Left lung (tissue), 10 donors: ENCODE data around the gene MAP2K6. TPM values are rescaled to one million over a fixed set of nuclear protein-coding genes. Genes with fewer than 3 reads are reported as not detected.

Source experiments
- ATAC-seq: fragments of 200-7000 bp; cut with Tn5 transposase; one replicate; pipeline ENCODE4 v1.9.1; 2020; ENCODE audit warnings: moderate library complexity
- DNase-seq, 4 donors: peaks; one replicate each; pipeline ENCODE4 v3.0.0-alpha.2; 2013 to 2020
- H3K27ac ChIP-seq, 2 donors: fragments of 200-600 bp; sonication (generic) in 1 of 2; one replicate each; pipeline versions ENCODE4 v1.5.0 to v1.8.0; 2020 to 2021
- H3K27me3 ChIP-seq, 2 donors: fragments of 200-600 bp; sonication (generic) in 1 of 2; one replicate each; pipeline versions ENCODE4 v1.5.0 to v1.8.0; 2020 to 2021
- H3K36me3 ChIP-seq, 2 donors: fragments of 200-600 bp; sonication (generic) in 1 of 2; one replicate each; pipeline versions ENCODE4 v1.5.0 to v1.8.0; 2020 to 2021
- H3K4me1 ChIP-seq, 2 donors: fragments of 200-600 bp; one replicate each; pipeline ENCODE4 v1.8.0; 2021
- H3K4me3 ChIP-seq, 2 donors: fragments of 200-600 bp; sonication (generic) in 1 of 2; one replicate each; pipeline versions ENCODE4 v1.5.0 to v1.8.0; 2020 to 2021; ENCODE audit warnings: mild to moderate bottlenecking in 1 of 2
- H3K9me3 ChIP-seq, 2 donors: fragments of 200-600 bp; sonication (generic) in 1 of 2; one replicate each; pipeline versions ENCODE4 v1.5.0 to v1.8.0; 2020 to 2021
- intact Hi-C, 2 donors: fragments of 100-400 bp; cut with DNase I; formaldehyde crosslinking; loops; one replicate each; pipeline versions ENCODE4 v1.11.2 to v1.14.2; 2022
- polyA plus RNA-seq, 6 donors: library from polyadenylated mRNA; unstranded; fragments of 120-200 nt; gene quantifications; one replicate each; pipeline ENCODE4 v1.2.1, GENCODE V29; 2013; ENCODE audit not compliant: insufficient read length in 6 of 6
- total RNA-seq, 2 donors: library from RNA; stranded (reverse); fragmentation: NEBNext Ultra II Directional; extraction: Animal tissue kit (Norgen Biotek cat#: 25700); gene quantifications; one replicate each; pipeline ENCODE4 v1.2.1, GENCODE V29; 2021
- TF ChIP-seq, protein P1 (sequence below), 2 donors: fragments of 200-600 bp; sonication (generic) in 1 of 2; IDR thresholded peaks; one replicate each; pipeline versions ENCODE4 v1.5.0 to v1.8.0; 2021; ENCODE audit warnings: antibody characterized with exemption in 2 of 2
- donor health status: DM: no; HTN: yes; CAD: no.
- donor health status: DM: no; HTN: no; CAD: no.

MAP2K6 gene
- total and polyA plus RNA-seq, 8 donors: 7.2 to 27.1 (median 21.1) TPM

- Histone ChIP-seq H3K27me3 (no peaks in the 10 kb centered on the region), H3K4me1 (no peaks in the 10 kb centered on the region), H3K9me3 (peaks cover 0 to 16% of the 10 kb centered on the region in 2 donors), H3K4me3 (no peak overlapping the region), H3K27ac (no peak overlapping the region), H3K36me3 (no peaks in the 10 kb centered on the region)
- no peak for DNase-seq
- ATAC-seq: no peak
- TF ChIP-seq, protein P1, sequence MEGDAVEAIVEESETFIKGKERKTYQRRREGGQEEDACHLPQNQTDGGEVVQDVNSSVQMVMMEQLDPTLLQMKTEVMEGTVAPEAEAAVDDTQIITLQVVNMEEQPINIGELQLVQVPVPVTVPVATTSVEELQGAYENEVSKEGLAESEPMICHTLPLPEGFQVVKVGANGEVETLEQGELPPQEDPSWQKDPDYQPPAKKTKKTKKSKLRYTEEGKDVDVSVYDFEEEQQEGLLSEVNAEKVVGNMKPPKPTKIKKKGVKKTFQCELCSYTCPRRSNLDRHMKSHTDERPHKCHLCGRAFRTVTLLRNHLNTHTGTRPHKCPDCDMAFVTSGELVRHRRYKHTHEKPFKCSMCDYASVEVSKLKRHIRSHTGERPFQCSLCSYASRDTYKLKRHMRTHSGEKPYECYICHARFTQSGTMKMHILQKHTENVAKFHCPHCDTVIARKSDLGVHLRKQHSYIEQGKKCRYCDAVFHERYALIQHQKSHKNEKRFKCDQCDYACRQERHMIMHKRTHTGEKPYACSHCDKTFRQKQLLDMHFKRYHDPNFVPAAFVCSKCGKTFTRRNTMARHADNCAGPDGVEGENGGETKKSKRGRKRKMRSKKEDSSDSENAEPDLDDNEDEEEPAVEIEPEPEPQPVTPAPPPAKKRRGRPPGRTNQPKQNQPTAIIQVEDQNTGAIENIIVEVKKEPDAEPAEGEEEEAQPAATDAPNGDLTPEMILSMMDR (IDR thresholded peaks at IDR 0.05): no peak
- intact Hi-C loops: no loop called here
Measured at GRCh38 chr17:69438776-69439175, 24.3 kb downstream of the MAP2K6 start.

- DNase-seq (no peak), ATAC-seq (no peak)
- Histone ChIP-seq H3K27me3 (no peaks in the 10 kb centered on the region), H3K27ac (no peak overlapping the region), H3K4me3 (no peak overlapping the region), H3K4me1 (no peaks in the 10 kb centered on the region), H3K9me3 (peaks cover 0 to 16% of the 10 kb centered on the region in 2 donors), H3K36me3 (no peaks in the 10 kb centered on the region)
- intact Hi-C loops: no loop called here
- TF ChIP-seq, protein P1 (IDR thresholded peaks at IDR 0.05): no peak
Measured at GRCh38 chr17:69441179-69441578, 26.7 kb downstream of the MAP2K6 start.

DNA sequence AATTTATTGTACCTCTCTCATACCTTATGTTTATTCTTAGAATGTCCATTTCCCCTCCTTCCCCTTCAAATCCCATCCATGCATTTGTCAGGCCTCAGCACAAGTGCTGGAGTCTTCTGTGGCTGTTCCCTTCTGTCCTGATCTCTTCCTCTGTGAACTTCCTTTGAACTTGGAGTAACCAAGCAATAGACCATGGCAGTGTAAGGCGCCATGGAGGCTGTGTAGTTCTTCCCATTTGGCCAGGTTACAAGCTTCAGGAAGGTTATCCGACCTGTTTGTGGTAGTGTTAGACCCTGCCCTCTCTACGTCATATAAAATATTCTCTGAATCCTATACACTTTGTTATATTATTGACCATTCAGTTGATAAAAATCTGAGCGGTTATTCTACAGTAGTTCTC is 28.6 kb downstream of the MAP2K6 start:
- H3K27me3 ChIP-seq: no peaks in the 10 kb centered on the region
- intact Hi-C loops: no loop called here
- H3K4me3 ChIP-seq: no peak overlapping the region
- H3K36me3 ChIP-seq: no peaks in the 10 kb centered on the region
- no peaks in the 10 kb centered on the region for H3K4me1 ChIP-seq
- no peak for DNase-seq
- ATAC-seq: no peak
- peaks cover 0 to 16% of the 10 kb centered on the region in 2 donors for H3K9me3 ChIP-seq
- H3K27ac ChIP-seq: no peak overlapping the region
- TF ChIP-seq, protein P1 (IDR thresholded peaks at IDR 0.05): no peak

GRCh38 chr17:69444023-69444422 is 29.5 kb downstream of the MAP2K6 start:
- TF ChIP-seq, protein P1 (IDR thresholded peaks at IDR 0.05): no peak
- intact Hi-C loops: no loop called here
- no peak overlapping the region for H3K4me3 ChIP-seq
- DNase-seq (no peak), ATAC-seq (no peak)
- no peak overlapping the region for H3K27ac ChIP-seq
- H3K4me1 ChIP-seq: no peaks in the 10 kb centered on the region
- peaks cover 0 to 16% of the 10 kb centered on the region in 2 donors for H3K9me3 ChIP-seq
- no peaks in the 10 kb centered on the region for H3K27me3 ChIP-seq
- H3K36me3 ChIP-seq: no peaks in the 10 kb centered on the region

- Histone ChIP-seq H3K27me3 (no peaks in the 10 kb centered on the region), H3K4me1 (no peaks in the 10 kb centered on the region), H3K4me3 (no peak overlapping the region), H3K27ac (no peak overlapping the region), H3K9me3 (peaks cover 0 to 12% of the 10 kb centered on the region in 2 donors), H3K36me3 (no peaks in the 10 kb centered on the region)
- intact Hi-C loops: no loop called here
- no peak for ATAC-seq
- TF ChIP-seq, protein P1 (IDR thresholded peaks at IDR 0.05): no peak
- no peak for DNase-seq
Measured at GRCh38 chr17:69445132-69445531, 30.6 kb downstream of the MAP2K6 start.
